ENCODE results near the gene PLEKHG4B. TPM values are rescaled to one million over a fixed set of nuclear protein-coding genes. Genes with fewer than 3 reads are reported as not detected.

The PLEKHG4B gene
- total RNA-seq, 1 experiment from 2014 or later: 44.3 TPM

DNA sequence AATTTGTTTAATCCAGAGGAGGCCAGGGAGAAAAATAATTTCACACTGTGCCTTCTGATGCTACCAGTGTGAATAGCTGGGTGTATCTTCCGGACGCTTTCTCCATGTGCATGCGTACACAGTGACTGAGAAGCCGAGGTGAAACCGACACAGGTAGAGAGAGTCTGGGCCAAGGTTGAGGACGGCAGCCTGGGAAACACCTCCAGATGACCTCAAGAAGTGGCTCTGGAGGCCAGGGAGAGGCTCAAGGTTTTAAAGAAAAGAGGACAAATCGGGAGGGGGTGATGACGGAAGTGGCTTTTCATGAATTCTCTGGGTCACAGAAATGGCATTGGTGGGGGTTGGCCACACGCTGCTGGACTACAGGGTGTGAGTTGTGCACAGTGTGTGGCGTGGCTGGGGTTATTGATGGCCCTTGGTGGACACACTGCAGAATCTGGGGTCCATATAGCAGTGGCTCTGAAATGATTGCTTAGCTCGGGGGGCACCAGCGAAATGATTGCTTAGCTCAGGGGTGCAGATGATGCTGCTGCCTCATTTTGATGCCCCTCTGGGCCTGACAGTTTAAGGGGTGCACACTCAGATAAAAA is 65.3 kb downstream of the PLEKHG4B start:
- no peak overlapping the region for H2BK12ac ChIP-seq (ENCODE audit: insufficient read length, low read depth, low read length)
- no peak overlapping the region for H3K4me3 Mint-ChIP-seq

More for the DNA sequence above, 65.3 kb downstream of the PLEKHG4B start:
- WGBS (ENCODE audit: extremely low coverage, insufficient read length, low lambda C conversion rate): no CpG with 5 or more reads among the region's 12 CpGs
- Mint-ChIP-seq H3K36me3 (ENCODE audit: insufficient read depth in 1 of 3, low read depth in 3 of 3) (peaks cover 27 to 91% (median 85%) of the 10 kb centered on the region in 3 experiments; a peak in 6 of 7 replicates), H3K9me3 (no peaks in the 10 kb centered on the region), H3K27ac (peak overlapping the region in 1 of 3 experiments; percentile 85; a peak in 2 of 7 replicates), H3K4me1 (peaks cover 11 to 19% of the 10 kb centered on the region in 2 experiments), H3K27me3 (ENCODE audit: low read depth) (no peaks in the 10 kb centered on the region; the same call in 1 of the 2 replicates)
- Histone ChIP-seq H4K91ac (ENCODE audit: insufficient read length, low read depth, low read length) (no peak overlapping the region), H3K27me3 (ENCODE audit: insufficient read depth, low read length) (no peaks in the 10 kb centered on the region), H2BK20ac (ENCODE audit: low read depth, low read length, poor library complexity, severe bottlenecking) (no peak overlapping the region), H3K79me1 (ENCODE audit: insufficient read depth, low read depth, low read length, poor library complexity, severe bottlenecking) (no peaks in the 10 kb centered on the region), H3K79me2 (ENCODE audit: insufficient read depth, low read length) (no peaks in the 10 kb centered on the region), H4K5ac (ENCODE audit: insufficient read length, low read depth, low read length) (no peak overlapping the region), H3T11ph (ENCODE audit: low read length) (no peak overlapping the region), H2BK5ac (ENCODE audit: insufficient read length, low read length) (no peak overlapping the region), H3K27ac (ENCODE audit: insufficient read length, low read depth, low read length) (no peak overlapping the region), H4K8ac (replicated peaks; ENCODE audit: insufficient read length, low read depth, low read length) (no peak overlapping the region), H2AFZ (ENCODE audit: low read length) (no peak overlapping the region), H4K20me1 (ENCODE audit: control insufficient read depth, insufficient read depth, insufficient read length) (no peaks in the 10 kb centered on the region), H3K9ac (ENCODE audit: extremely low read depth, insufficient read length, low read length) (no peak overlapping the region), H3K18ac (ENCODE audit: insufficient read length, low read depth, low read length) (no peak overlapping the region), H3K23ac (ENCODE audit: insufficient read length, low read depth, low read length) (no peak overlapping the region), H2BK120ac (ENCODE audit: low read depth, low read length, poor library complexity, severe bottlenecking) (no peak overlapping the region), H2BK15ac (ENCODE audit: low read depth, low read length) (no peak overlapping the region), H2AK5ac (ENCODE audit: insufficient read length, low read length) (no peak overlapping the region), H3K14ac (ENCODE audit: insufficient read depth, low read length) (no peak overlapping the region), H3K56ac (ENCODE audit: insufficient read length, low read depth, low read length) (no peak overlapping the region), H3K4me2 (ENCODE audit: insufficient read depth, insufficient read length, low read length) (no peak overlapping the region), H3K9me3 (ENCODE audit: control insufficient read depth, low read depth, low read length) (no peaks in the 10 kb centered on the region), H3K23me2 (ENCODE audit: insufficient read length, low read depth, low read length, poor library complexity, severe bottlenecking) (no peaks in the 10 kb centered on the region), H3K4ac (ENCODE audit: low read depth, low read length) (no peak overlapping the region), H3K4me1 (ENCODE audit: insufficient read depth, low read length) (no peaks in the 10 kb centered on the region)
- DNase-seq: peak; percentile 15
- TF ChIP-seq, protein P1, sequence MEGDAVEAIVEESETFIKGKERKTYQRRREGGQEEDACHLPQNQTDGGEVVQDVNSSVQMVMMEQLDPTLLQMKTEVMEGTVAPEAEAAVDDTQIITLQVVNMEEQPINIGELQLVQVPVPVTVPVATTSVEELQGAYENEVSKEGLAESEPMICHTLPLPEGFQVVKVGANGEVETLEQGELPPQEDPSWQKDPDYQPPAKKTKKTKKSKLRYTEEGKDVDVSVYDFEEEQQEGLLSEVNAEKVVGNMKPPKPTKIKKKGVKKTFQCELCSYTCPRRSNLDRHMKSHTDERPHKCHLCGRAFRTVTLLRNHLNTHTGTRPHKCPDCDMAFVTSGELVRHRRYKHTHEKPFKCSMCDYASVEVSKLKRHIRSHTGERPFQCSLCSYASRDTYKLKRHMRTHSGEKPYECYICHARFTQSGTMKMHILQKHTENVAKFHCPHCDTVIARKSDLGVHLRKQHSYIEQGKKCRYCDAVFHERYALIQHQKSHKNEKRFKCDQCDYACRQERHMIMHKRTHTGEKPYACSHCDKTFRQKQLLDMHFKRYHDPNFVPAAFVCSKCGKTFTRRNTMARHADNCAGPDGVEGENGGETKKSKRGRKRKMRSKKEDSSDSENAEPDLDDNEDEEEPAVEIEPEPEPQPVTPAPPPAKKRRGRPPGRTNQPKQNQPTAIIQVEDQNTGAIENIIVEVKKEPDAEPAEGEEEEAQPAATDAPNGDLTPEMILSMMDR (conservative IDR thresholded peaks at IDR 0.05): no peak

All from H9 (cell line).